ENCODE measurements around the gene COL26A1.
A peak's percentile ranks its signal among the peaks of the same experiment; 100 is the strongest.

COL26A1 gene

GRCh38 chr7:101370836-101371235 is 8.2 kb downstream of the COL26A1 start:
- DNase-seq (ENCODE audit: low read depth in 2 of 2), result no peak

GRCh38 chr7:101373812-101374614 is 11.3 kb downstream of the COL26A1 start:
- no peak for DNase-seq (ENCODE audit: low read depth in 2 of 2)

- no peak for DNase-seq (ENCODE audit: low read depth in 2 of 2)
Observed at GRCh38 chr7:101374990-101375389, 12.3 kb downstream of the COL26A1 start.

GRCh38 chr7:101376601-101377000 is 13.9 kb downstream of the COL26A1 start:
- no peak for DNase-seq (ENCODE audit: low read depth in 2 of 2)

GRCh38 chr7:101377189-101377736 is 14.6 kb downstream of the COL26A1 start:
- no peak for DNase-seq (ENCODE audit: low read depth in 2 of 2)

- no peak for DNase-seq (ENCODE audit: low read depth in 2 of 2)
Observed at GRCh38 chr7:101378751-101379174, 16.1 kb downstream of the COL26A1 start.

GRCh38 chr7:101379302-101379701 is 16.6 kb downstream of the COL26A1 start:
- DNase-seq (ENCODE audit: low read depth in 2 of 2), result no peak

GRCh38 chr7:101381549-101382111 is 19.0 kb downstream of the COL26A1 start:
- DNase-seq (ENCODE audit: low read depth in 2 of 2), result no peak

GRCh38 chr7:101382937-101383336 is 20.3 kb downstream of the COL26A1 start:
- DNase-seq (ENCODE audit: low read depth in 2 of 2), result no peak

GRCh38 chr7:101386177-101386557 is 23.5 kb downstream of the COL26A1 start:
- DNase-seq (ENCODE audit: low read depth in 2 of 2), result no peak

- DNase-seq (ENCODE audit: low read depth in 2 of 2), result no peak
Observed at GRCh38 chr7:101386558-101387231, 24.0 kb downstream of the COL26A1 start.

GRCh38 chr7:101390901-101391301 is 28.2 kb downstream of the COL26A1 start:
- peak; percentile 7 to 17 for DNase-seq (ENCODE audit: low read depth in 2 of 2)

- DNase-seq (ENCODE audit: low read depth in 2 of 2), result no peak
Observed at GRCh38 chr7:101391991-101392390, 29.3 kb downstream of the COL26A1 start.

- no peak for DNase-seq (ENCODE audit: low read depth in 2 of 2)
Observed at GRCh38 chr7:101393865-101394264, 31.2 kb downstream of the COL26A1 start.

GRCh38 chr7:101395376-101395775 is 32.7 kb downstream of the COL26A1 start:
- DNase-seq (ENCODE audit: low read depth in 2 of 2), result no peak

- DNase-seq (ENCODE audit: low read depth in 2 of 2), result no peak
Observed at GRCh38 chr7:101397243-101397642, 34.6 kb downstream of the COL26A1 start.

GRCh38 chr7:101397770-101398324 is 35.2 kb downstream of the COL26A1 start:
- no peak for DNase-seq (ENCODE audit: low read depth in 2 of 2)

- DNase-seq (ENCODE audit: low read depth in 2 of 2), result no peak
Observed at GRCh38 chr7:101398396-101399289, 36.0 kb downstream of the COL26A1 start.

- DNase-seq (ENCODE audit: low read depth in 2 of 2), result no peak
Observed at GRCh38 chr7:101399759-101400158, 37.1 kb downstream of the COL26A1 start.

- DNase-seq (ENCODE audit: low read depth in 2 of 2), result no peak
Observed at GRCh38 chr7:101400751-101401150, 38.1 kb downstream of the COL26A1 start.

- no peak for DNase-seq (ENCODE audit: low read depth in 2 of 2)
Observed at GRCh38 chr7:101401390-101402080, 38.9 kb downstream of the COL26A1 start.

Measured in stimulated activated CD8-positive, alpha-beta memory T cell treated with anti-CD3 and anti-CD28 coated beads, Interleukin-2, amount 100 ng/mL, for 48 hours (primary cell).